Type B pancreatic cell (in vitro differentiated cells): Measurements from ENCODE around the gene PJA1. TPM values are rescaled to one million over a fixed set of nuclear protein-coding genes. Genes with fewer than 3 reads are reported as not detected.

Experiments used
- DNase-seq: peaks from one replicate; pipeline ENCODE4 v3.0.0; 2021; ENCODE audit warnings: mixed read lengths; ENCODE audit not compliant: unreplicated experiment; ENCODE audit errors: extremely low spot score
- H3K27ac Mint-ChIP-seq: 2 replicates; pipeline ENCODE4 v1.8.0; 2021; ENCODE audit warnings: mild to moderate bottlenecking, mixed read lengths
- H3K27me3 Mint-ChIP-seq: 2 replicates; pipeline ENCODE4 v1.8.0; 2021; ENCODE audit warnings: mixed read lengths
- H3K36me3 Mint-ChIP-seq: 2 replicates; pipeline ENCODE4 v1.8.0; 2021; ENCODE audit warnings: mixed read lengths
- H3K4me1 Mint-ChIP-seq: one replicate; pipeline ENCODE4 v1.8.0; 2021; ENCODE audit warnings: mixed read lengths; ENCODE audit not compliant: unreplicated experiment
- H3K4me3 Mint-ChIP-seq: 2 replicates; pipeline ENCODE4 v1.8.0; 2021; ENCODE audit warnings: mild to moderate bottlenecking, mixed read lengths
- H3K9me3 Mint-ChIP-seq: 2 replicates; pipeline ENCODE4 v1.8.0; 2021; ENCODE audit warnings: mixed read lengths
- total RNA-seq: library from RNA; stranded (reverse); gene quantifications from 2 replicates; pipeline ENCODE4 v1.2.1, GENCODE V29; 2021; ENCODE audit warnings: low replicate concordance
- TF ChIP-seq, protein P1 (sequence below): fragments of 200-600 bp; sonication (generic); conservative IDR thresholded peaks from 2 replicates; pipeline ENCODE4 v1.5.0; 2021; ENCODE audit warnings: antibody characterized with exemption, mild to moderate bottlenecking

PJA1 gene
- total RNA-seq, 1 donor from 2014 or later, result 47.5 TPM

DNA sequence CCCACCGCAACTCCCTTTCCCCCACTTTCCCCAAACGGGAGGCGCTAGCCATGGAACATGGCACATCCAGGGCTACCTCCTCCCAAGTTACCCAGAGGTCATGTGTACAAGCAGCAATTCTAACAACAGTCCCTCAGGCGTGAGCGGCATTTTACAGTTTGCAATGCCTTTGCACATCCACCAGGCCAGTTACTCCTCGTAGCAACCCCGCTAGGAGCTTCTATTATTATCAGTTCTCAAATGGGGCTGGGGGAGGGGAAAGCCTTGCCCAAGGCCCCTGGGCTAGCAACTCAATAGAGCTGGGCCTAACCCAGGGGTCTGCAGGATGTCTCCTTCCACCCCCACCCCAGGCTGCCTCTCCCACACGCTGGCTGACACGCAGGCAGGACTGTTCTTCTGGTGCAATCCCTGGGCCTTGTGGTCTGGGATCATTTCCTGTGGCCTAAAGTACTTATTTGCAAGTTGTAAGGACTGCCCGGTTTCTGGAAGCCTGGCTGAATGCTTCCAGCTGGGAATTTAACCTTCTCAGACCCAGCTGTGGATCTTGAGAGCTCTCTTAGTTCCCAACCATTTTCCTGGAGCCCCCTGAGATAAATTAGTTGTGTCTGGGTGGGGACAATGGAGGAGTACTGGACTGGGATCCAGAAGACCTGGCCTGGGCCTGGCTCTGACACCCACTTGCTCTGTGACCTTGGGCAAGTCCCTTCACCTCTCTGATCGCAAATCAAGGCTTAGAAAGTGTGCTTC, 27.7 kb downstream of the PJA1 start:
- H3K4me3 Mint-ChIP-seq, result peak overlapping the region; percentile 86
- DNase-seq, result no peak

GRCh38 chrX:69136546-69137331, 28.5 kb downstream of the PJA1 start:
- Mint-ChIP-seq H3K27ac (peak overlapping the region; percentile 91), H3K36me3 (no peaks in the 10 kb centered on the region), H3K4me3 (peak overlapping the region; percentile 86), H3K4me1 (peaks cover 29% of the 10 kb centered on the region), H3K27me3 (peaks cover 3% of the 10 kb centered on the region), H3K9me3 (no peaks in the 10 kb centered on the region)
- no peak for DNase-seq
- TF ChIP-seq, protein P1, sequence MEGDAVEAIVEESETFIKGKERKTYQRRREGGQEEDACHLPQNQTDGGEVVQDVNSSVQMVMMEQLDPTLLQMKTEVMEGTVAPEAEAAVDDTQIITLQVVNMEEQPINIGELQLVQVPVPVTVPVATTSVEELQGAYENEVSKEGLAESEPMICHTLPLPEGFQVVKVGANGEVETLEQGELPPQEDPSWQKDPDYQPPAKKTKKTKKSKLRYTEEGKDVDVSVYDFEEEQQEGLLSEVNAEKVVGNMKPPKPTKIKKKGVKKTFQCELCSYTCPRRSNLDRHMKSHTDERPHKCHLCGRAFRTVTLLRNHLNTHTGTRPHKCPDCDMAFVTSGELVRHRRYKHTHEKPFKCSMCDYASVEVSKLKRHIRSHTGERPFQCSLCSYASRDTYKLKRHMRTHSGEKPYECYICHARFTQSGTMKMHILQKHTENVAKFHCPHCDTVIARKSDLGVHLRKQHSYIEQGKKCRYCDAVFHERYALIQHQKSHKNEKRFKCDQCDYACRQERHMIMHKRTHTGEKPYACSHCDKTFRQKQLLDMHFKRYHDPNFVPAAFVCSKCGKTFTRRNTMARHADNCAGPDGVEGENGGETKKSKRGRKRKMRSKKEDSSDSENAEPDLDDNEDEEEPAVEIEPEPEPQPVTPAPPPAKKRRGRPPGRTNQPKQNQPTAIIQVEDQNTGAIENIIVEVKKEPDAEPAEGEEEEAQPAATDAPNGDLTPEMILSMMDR, result no peak

More for the DNA sequence above, 27.7 kb downstream of the PJA1 start:
- Mint-ChIP-seq H3K27me3 (peaks cover 3% of the 10 kb centered on the region), H3K9me3 (no peaks in the 10 kb centered on the region), H3K4me1 (peaks cover 22% of the 10 kb centered on the region), H3K36me3 (no peaks in the 10 kb centered on the region), H3K27ac (peak overlapping the region; percentile 91)
- TF ChIP-seq, protein P1, result peak; percentile 28

DNA sequence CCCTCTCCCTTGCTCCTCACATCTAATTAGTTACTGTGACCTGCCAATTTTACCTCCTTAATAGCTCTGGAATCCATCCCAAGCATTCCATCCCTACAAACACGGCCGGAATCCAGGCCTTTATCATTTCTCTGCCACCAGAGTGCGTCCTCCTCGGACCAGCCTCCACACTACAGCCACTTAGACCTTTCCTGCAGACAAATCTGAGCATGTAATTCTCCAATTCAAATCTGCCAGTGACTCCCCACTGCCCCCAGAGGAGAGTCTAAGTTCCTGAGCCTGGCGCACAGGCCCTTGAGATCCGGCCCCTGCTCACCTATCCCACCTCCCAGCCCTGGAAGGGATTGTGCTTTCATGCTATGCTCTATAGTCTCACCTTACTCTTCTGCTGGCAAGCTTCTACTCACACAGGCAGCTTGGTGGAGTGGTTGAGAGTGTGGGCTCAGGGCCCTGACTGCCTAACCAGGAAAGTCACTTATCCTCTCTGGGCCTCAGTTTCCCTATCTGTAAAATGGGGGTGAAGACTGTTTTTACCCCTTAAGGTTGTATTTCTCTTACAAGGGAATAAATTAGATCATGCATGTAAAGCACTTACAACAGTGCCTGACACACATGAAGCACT, 31.2 kb downstream of the PJA1 start:
- no peak overlapping the region for H3K4me3 Mint-ChIP-seq

DNA sequence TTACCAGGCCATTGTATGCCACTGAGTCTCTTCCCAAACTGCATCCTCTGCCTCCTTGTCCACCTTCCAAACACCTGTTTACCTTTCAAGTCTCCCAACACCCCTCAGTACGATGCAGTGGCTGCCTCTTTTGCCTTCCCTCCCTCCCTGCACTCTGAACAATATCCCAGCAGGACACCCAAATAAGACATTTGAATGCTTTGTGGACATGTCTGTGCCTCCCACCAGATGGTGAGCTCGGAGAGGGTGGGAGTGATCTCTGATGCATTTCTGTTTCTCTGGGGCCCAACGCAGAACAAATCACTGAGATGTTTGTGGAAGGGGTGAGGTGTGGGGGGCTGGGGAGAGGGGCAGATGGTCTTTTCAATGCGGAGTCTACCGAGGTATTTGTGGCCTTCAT, 33.4 kb downstream of the PJA1 start:
- Mint-ChIP-seq H3K4me3 (no peak overlapping the region), H3K27me3 (peaks cover 3% of the 10 kb centered on the region), H3K27ac (no peak overlapping the region), H3K9me3 (no peaks in the 10 kb centered on the region), H3K4me1 (peaks cover 29% of the 10 kb centered on the region), H3K36me3 (no peaks in the 10 kb centered on the region)
- TF ChIP-seq, protein P1, result no peak
- DNase-seq, result no peak

More for the DNA sequence above, 31.2 kb downstream of the PJA1 start:
- H3K36me3 Mint-ChIP-seq, result no peaks in the 10 kb centered on the region
- no peak for DNase-seq
- peaks cover 27% of the 10 kb centered on the region for H3K4me1 Mint-ChIP-seq
- H3K27me3 Mint-ChIP-seq, result peaks cover 3% of the 10 kb centered on the region
- no peaks in the 10 kb centered on the region for H3K9me3 Mint-ChIP-seq
- H3K27ac Mint-ChIP-seq, result no peak overlapping the region
- TF ChIP-seq, protein P1, result peak; percentile 71

- peaks cover 29% of the 10 kb centered on the region for H3K4me1 Mint-ChIP-seq
- H3K27me3 Mint-ChIP-seq, result peaks cover 3% of the 10 kb centered on the region
- no peak overlapping the region for H3K4me3 Mint-ChIP-seq
- TF ChIP-seq, protein P1, result no peak
- no peak overlapping the region for H3K27ac Mint-ChIP-seq
- H3K36me3 Mint-ChIP-seq, result no peaks in the 10 kb centered on the region
- no peaks in the 10 kb centered on the region for H3K9me3 Mint-ChIP-seq
- no peak for DNase-seq
These were observed 34.8 kb downstream of the PJA1 start for GRCh38 chrX:69130439-69130838.
